ENCODE results near the gene TYSND1. TPM values are rescaled to one million over a fixed set of nuclear protein-coding genes. Genes with fewer than 3 reads are reported as not detected.

The TYSND1 gene
- total and polyA plus RNA-seq, 2 of the 13 experiments (the other 11 are each of a cell fraction or from before 2014, with no cell fraction given), result 3.3 to 8.9 TPM

DNA sequence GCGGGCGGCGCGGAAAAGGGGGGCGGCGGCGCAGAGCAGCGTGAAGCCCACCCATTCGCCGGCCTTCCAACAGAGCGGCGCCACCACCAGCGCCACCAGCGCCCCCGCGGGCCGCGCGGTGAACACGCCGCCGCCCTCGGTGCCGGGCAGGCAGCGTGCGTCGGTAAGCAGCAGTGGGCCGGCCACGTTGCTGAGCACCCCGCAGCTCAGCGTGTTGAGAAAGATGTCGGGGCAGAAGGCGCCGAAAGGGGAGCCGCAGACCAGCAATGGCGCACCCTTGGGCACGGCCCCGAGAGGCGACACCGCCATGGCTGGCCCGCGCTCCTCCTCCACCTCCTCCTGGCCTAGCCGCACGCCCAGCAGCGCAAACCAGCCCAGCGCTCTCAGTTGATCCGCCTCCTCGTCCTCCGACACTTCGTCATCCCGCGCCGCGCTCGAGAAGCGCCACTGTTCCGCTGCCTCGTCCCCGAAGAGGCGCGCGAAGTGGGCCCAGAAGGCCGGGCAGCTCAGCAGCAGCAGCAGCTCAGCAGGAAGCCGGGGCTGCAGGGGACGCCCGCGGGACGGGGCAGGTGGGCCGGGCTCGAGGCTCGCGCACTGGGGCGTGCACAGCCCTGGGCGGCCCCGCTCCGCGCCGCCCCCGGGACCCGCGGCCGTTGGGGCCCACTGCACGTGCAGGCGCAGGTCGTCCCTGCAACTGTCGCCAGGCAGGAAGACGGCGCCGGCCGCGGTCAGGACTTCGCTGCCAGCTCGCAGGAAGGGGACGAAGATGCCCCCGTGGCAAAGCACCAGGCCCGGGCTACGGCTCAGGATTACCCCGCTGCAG, 623 bp downstream of the TYSND1 start (continued):
- TF ChIP-seq HOMEZ (CRISPR knock-in tag; IDR thresholded peaks at IDR 0.05; ENCODE audit: low read depth), result 0 out of 2 replicates have a peak, but pooled peaks have one; percentile 24
- TF ChIP-seq RFX5 (IDR thresholded peaks at IDR 0.05; ENCODE audit: low read depth, low read length), result no peak
- TF ChIP-seq ZNF18 (CRISPR knock-in tag; IDR thresholded peaks at IDR 0.05; ENCODE audit: insufficient replicate concordance), result peak; percentile 51
- TF ChIP-seq DNMT1 (CRISPR knock-in tag; IDR thresholded peaks at IDR 0.05), result peak; percentile 73; the same call in 1 of the 2 replicates
- no peak for TF ChIP-seq ZFP1 (CRISPR knock-in tag; IDR thresholded peaks at IDR 0.05)
- TF ChIP-seq FOSL2 (CRISPR knock-in tag; IDR thresholded peaks at IDR 0.05), result 0 out of 2 replicates have a peak, but pooled peaks have one; percentile 13
- peak; percentile 82 for TF ChIP-seq KLF6 (CRISPR knock-in tag; IDR thresholded peaks at IDR 0.05)
- TF ChIP-seq, protein P1, sequence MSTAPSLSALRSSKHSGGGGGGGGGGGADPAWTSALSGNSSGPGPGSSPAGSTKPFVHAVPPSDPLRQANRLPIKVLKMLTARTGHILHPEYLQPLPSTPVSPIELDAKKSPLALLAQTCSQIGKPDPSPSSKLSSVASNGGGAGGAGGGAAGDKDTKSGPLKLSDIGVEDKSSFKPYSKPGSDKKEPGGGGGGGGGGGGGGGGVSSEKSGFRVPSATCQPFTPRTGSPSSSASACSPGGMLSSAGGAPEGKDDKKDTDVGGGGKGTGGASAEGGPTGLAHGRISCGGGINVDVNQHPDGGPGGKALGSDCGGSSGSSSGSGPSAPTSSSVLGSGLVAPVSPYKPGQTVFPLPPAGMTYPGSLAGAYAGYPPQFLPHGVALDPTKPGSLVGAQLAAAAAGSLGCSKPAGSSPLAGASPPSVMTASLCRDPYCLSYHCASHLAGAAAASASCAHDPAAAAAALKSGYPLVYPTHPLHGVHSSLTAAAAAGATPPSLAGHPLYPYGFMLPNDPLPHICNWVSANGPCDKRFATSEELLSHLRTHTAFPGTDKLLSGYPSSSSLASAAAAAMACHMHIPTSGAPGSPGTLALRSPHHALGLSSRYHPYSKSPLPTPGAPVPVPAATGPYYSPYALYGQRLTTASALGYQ (CRISPR knock-in tag; IDR thresholded peaks at IDR 0.05), result peak; percentile 46; the same call in 1 of the 2 replicates
- no peak for TF ChIP-seq MIER2 (CRISPR knock-in tag; IDR thresholded peaks at IDR 0.05)
- 0 out of 2 replicates have a peak, but pooled peaks have one; percentile 31 for TF ChIP-seq E2F2 (CRISPR knock-in tag; IDR thresholded peaks at IDR 0.05; ENCODE audit: borderline replicate concordance)
- no peak for TF ChIP-seq DDIT3 (CRISPR knock-in tag; IDR thresholded peaks at IDR 0.05)
- TF ChIP-seq RARG (CRISPR knock-in tag; IDR thresholded peaks at IDR 0.05; ENCODE audit: low read depth), result no peak
- peak; percentile 88 for TF ChIP-seq RBM39 (IDR thresholded peaks at IDR 0.05; ENCODE audit: low read depth, low read length, poor library complexity, severe bottlenecking)
- peak; percentile 43; the same call in 1 of the 2 replicates for TF ChIP-seq ZNF331 (CRISPR knock-in tag; IDR thresholded peaks at IDR 0.05)
- peak; percentile 55; the same call in 1 of the 2 replicates for TF ChIP-seq EED (CRISPR knock-in tag; IDR thresholded peaks at IDR 0.05)
- peak; percentile 42; the same call in 1 of the 2 replicates for TF ChIP-seq THAP11 (CRISPR knock-in tag; IDR thresholded peaks at IDR 0.05)
- TF ChIP-seq ZNF253 (CRISPR knock-in tag; IDR thresholded peaks at IDR 0.05; ENCODE audit: borderline replicate concordance), result peak; percentile 8; the same call in 1 of the 2 replicates
- TF ChIP-seq STAG1 (CRISPR knock-in tag; IDR thresholded peaks at IDR 0.05), result peak; percentile 54
- peak; percentile 80; the same call in 1 of the 2 replicates for TF ChIP-seq ZNF790 (CRISPR knock-in tag; IDR thresholded peaks at IDR 0.05; ENCODE audit: borderline replicate concordance)
- 0 out of 2 replicates have a peak, but pooled peaks have one; percentile 77 for TF ChIP-seq ZBTB38 (CRISPR knock-in tag; IDR thresholded peaks at IDR 0.05)
- no peak for TF ChIP-seq NFRKB (IDR thresholded peaks at IDR 0.05)
- TF ChIP-seq TOPORS (CRISPR knock-in tag; IDR thresholded peaks at IDR 0.05), result peak; percentile 51
- no peak for TF ChIP-seq FIP1L1 (IDR thresholded peaks at IDR 0.05; ENCODE audit: borderline replicate concordance, insufficient read depth, low read depth, low read length)
- TF ChIP-seq MEIS2 (CRISPR knock-in tag; IDR thresholded peaks at IDR 0.05), result peak; percentile 74; the same call in 1 of the 2 replicates

All from HepG2 (cell line).